Caco-2 (cell line): ENCODE measurements around the gene PXT1. TPM values are rescaled to one million over a fixed set of nuclear protein-coding genes. Genes with fewer than 3 reads are reported as not detected.

Experiments
- BruUV-seq: library from RNA; stranded (reverse); fragments of 400-500 nt; replicated peaks from 2 replicates; lab custom pipeline; 2021; lab: Mats Ljungman, UMichigan
- CTCF ChIA-PET: fragments of 300-600 bp; sonication (Branson Sonifier 250); formaldehyde crosslinking; loops from one replicate; lab custom pipeline; 2022; ENCODE audit warnings: antibody characterized with exemption; lab: Charles Lee
- POLR2A ChIA-PET: fragments of 300-600 bp; sonication (Branson Sonifier 250); formaldehyde crosslinking; loops from one replicate; lab custom pipeline; 2022; ENCODE audit warnings: antibody characterized with exemption; lab: Charles Lee
- DNase-seq, 2 experiments: peaks; one replicate each; pipeline versions ENCODE4 v3.0.0 to v3.0.0-alpha.2; 2020 to 2022
- H3K27me3 ChIP-seq: replicated peaks from 2 replicates; pipeline ENCODE4 v1.6.0; 2011; ENCODE audit warnings: low read length; ENCODE audit not compliant: control insufficient read depth, insufficient read depth
- H3K36me3 ChIP-seq: 2 replicates; pipeline ENCODE4 v1.5.1; 2011; ENCODE audit warnings: low read length; ENCODE audit not compliant: control insufficient read depth, insufficient read depth
- H3K4me1 ChIP-seq: fragments of 250-450 bp; sonication (Bioruptor Pico); 2 replicates; pipeline ENCODE4 v1.5.1; 2020; ENCODE audit warnings: mild to moderate bottlenecking
- H3K4me3 ChIP-seq: 2 replicates; pipeline ENCODE4 v1.5.1; 2011; ENCODE audit warnings: low read depth, mild to moderate bottlenecking, control low read depth, low read length
- H3K9me3 ChIP-seq: fragments of 250-450 bp; sonication (Bioruptor Pico); 2 replicates; pipeline ENCODE4 v1.5.1; 2020; ENCODE audit warnings: mild to moderate bottlenecking, moderate library complexity
- H3K27ac Mint-ChIP-seq: one replicate; pipeline ENCODE4 v1.8.0; 2022; ENCODE audit warnings: mixed read lengths; ENCODE audit not compliant: unreplicated experiment
- H3K27me3 Mint-ChIP-seq: one replicate; pipeline ENCODE4 v1.8.0; 2022; ENCODE audit warnings: mixed read lengths; ENCODE audit not compliant: insufficient read depth, unreplicated experiment
- H3K36me3 Mint-ChIP-seq: one replicate; pipeline ENCODE4 v1.8.0; 2022; ENCODE audit warnings: mild to moderate bottlenecking, mixed read lengths; ENCODE audit not compliant: insufficient read depth, unreplicated experiment
- H3K4me1 Mint-ChIP-seq: one replicate; pipeline ENCODE4 v1.8.0; 2022; ENCODE audit warnings: low read depth, mixed read lengths; ENCODE audit not compliant: unreplicated experiment
- H3K4me3 Mint-ChIP-seq: one replicate; pipeline ENCODE4 v1.8.0; 2022; ENCODE audit warnings: mild to moderate bottlenecking, moderate library complexity, mixed read lengths; ENCODE audit not compliant: unreplicated experiment
- H3K9me3 Mint-ChIP-seq: one replicate; pipeline ENCODE4 v1.8.0; 2022; ENCODE audit warnings: mixed read lengths; ENCODE audit not compliant: unreplicated experiment
- intact Hi-C: fragments of 100-400 bp; cut with micrococcal nuclease; formaldehyde crosslinking; loops from one replicate; pipeline ENCODE4 v1.10.0; 2022; ENCODE audit not compliant: unreplicated experiment
- total RNA-seq: library from RNA; stranded (reverse); gene quantifications from 2 replicates; pipeline ENCODE4 v1.2.3, GENCODE V29; 2022
- TF ChIP-seq, protein P1 (sequence below), 2 experiments: fragments of 200-600 bp in 1 of 2; IDR thresholded peaks; 1 replicate in 1 of 2; 2 replicates in 1 of 2; pipeline versions ENCODE4 v1.5.1 to v1.8.0; 2011 to 2022; ENCODE audit warnings: antibody characterized with exemption in 1 of 2, control low read depth in 1 of 2, inconsistent platforms in 1 of 2, low read depth in 1 of 2, low read length in 1 of 2, mild to moderate bottlenecking in 1 of 2, moderate library complexity in 1 of 2; ENCODE audit not compliant: insufficient read depth in 1 of 2, severe bottlenecking in 1 of 2, unreplicated experiment in 1 of 2

Gene PXT1
- total RNA-seq, 1 experiment from 2014 or later: not detected

- ChIA-PET CTCF (no interaction called here), POLR2A (interaction anchor here (0.5 kb wide), 1 partner anchor 95 kb away, joined by 3 read pairs; no protein-coding TSS in a partner anchor)
- Histone ChIP-seq H3K4me3 (no peak overlapping the region), H3K27me3 (peaks cover 3% of the 10 kb centered on the region; the same call in 1 of the 2 replicates), H3K9me3 (no peaks in the 10 kb centered on the region), H3K4me1 (no peaks in the 10 kb centered on the region), H3K36me3 (no peaks in the 10 kb centered on the region)
- Mint-ChIP-seq H3K9me3 (no peaks in the 10 kb centered on the region), H3K4me1 (peaks cover 4% of the 10 kb centered on the region), H3K36me3 (no peaks in the 10 kb centered on the region), H3K27ac (no peak overlapping the region), H3K27me3 (peaks cover 5% of the 10 kb centered on the region), H3K4me3 (no peak overlapping the region)
- TF ChIP-seq, protein P1, sequence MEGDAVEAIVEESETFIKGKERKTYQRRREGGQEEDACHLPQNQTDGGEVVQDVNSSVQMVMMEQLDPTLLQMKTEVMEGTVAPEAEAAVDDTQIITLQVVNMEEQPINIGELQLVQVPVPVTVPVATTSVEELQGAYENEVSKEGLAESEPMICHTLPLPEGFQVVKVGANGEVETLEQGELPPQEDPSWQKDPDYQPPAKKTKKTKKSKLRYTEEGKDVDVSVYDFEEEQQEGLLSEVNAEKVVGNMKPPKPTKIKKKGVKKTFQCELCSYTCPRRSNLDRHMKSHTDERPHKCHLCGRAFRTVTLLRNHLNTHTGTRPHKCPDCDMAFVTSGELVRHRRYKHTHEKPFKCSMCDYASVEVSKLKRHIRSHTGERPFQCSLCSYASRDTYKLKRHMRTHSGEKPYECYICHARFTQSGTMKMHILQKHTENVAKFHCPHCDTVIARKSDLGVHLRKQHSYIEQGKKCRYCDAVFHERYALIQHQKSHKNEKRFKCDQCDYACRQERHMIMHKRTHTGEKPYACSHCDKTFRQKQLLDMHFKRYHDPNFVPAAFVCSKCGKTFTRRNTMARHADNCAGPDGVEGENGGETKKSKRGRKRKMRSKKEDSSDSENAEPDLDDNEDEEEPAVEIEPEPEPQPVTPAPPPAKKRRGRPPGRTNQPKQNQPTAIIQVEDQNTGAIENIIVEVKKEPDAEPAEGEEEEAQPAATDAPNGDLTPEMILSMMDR (IDR thresholded peaks at IDR 0.05; ENCODE audit: insufficient read depth in 1 of 2, low read depth in 1 of 2, low read length in 1 of 2, severe bottlenecking in 1 of 2, unreplicated experiment in 1 of 2): no peak
- BruUV-seq: no TSS peak
- no peak for DNase-seq
- intact Hi-C loops: no loop called here
Measured at GRCh38 chr6:36382976-36383375, 59.7 kb downstream of the PXT1 start.

DNA sequence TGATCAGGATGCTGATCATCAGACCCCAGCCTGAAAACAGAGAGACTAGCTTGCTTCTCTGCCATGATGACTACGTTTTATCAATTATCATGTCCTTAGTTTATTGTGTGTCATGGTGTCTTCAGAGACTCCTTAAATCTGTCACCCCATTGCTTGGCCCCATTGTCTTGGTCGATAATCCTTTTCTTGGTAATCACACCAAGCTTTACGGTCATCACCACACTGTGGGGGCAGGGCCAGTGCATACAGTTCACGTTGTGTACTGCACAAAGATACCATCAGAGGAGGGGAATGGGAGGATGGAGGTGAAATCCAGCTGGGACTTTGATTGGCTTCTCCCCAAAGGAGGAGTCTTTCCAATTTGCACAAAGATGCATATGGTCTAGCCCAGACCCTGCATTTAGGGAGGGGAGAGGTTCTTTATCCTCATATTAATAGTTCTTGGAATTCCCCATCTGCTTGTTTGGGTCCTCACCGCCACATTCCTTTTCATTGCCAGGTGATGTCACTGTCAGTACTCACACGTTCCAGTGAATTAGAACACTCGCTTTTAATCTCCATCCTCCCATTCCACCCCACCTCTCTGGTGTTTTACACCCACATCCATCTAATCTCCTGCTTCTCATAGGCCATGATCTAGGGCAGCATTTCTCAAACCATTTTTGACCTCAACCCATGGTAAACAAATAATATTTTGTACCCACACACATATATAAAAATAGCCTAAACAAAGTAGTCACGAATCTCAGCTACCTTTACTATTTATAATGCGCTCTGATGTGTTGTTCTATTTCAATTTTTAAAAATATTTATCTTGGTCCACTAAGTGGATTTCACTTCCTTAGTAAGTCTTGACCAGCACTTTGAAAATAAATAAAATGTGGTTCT, 60.9 kb downstream of the PXT1 start:
- no peak for DNase-seq
- no TSS peak for BruUV-seq
- Mint-ChIP-seq H3K27me3 (no peaks in the 10 kb centered on the region), H3K4me3 (no peak overlapping the region), H3K9me3 (no peaks in the 10 kb centered on the region), H3K4me1 (no peaks in the 10 kb centered on the region), H3K27ac (no peak overlapping the region), H3K36me3 (no peaks in the 10 kb centered on the region)
- H3K27me3 ChIP-seq: 0 out of 2 replicates have a peak, but pooled peaks cover 1% of the 10 kb centered on the region
- ChIA-PET CTCF (no interaction called here), POLR2A (no interaction called here)
- H3K9me3 ChIP-seq: no peaks in the 10 kb centered on the region
- intact Hi-C loops: no loop called here
- no peaks in the 10 kb centered on the region for H3K4me1 ChIP-seq
- TF ChIP-seq, protein P1 (IDR thresholded peaks at IDR 0.05; ENCODE audit: insufficient read depth in 1 of 2, low read depth in 1 of 2, low read length in 1 of 2, severe bottlenecking in 1 of 2, unreplicated experiment in 1 of 2): no peak
- H3K4me3 ChIP-seq: no peak overlapping the region
- H3K36me3 ChIP-seq: no peaks in the 10 kb centered on the region

- Histone ChIP-seq H3K36me3 (no peaks in the 10 kb centered on the region), H3K4me3 (no peak overlapping the region), H3K4me1 (no peaks in the 10 kb centered on the region), H3K9me3 (no peaks in the 10 kb centered on the region), H3K27me3 (no peaks in the 10 kb centered on the region)
- TF ChIP-seq, protein P1 (IDR thresholded peaks at IDR 0.05; ENCODE audit: insufficient read depth in 1 of 2, low read depth in 1 of 2, low read length in 1 of 2, severe bottlenecking in 1 of 2, unreplicated experiment in 1 of 2): no peak
- Mint-ChIP-seq H3K27me3 (no peaks in the 10 kb centered on the region), H3K36me3 (no peaks in the 10 kb centered on the region), H3K27ac (no peak overlapping the region), H3K9me3 (no peaks in the 10 kb centered on the region), H3K4me3 (no peak overlapping the region), H3K4me1 (no peaks in the 10 kb centered on the region)
- no TSS peak for BruUV-seq
- CTCF ChIA-PET: interaction anchor here (0.5 kb wide), 1 partner anchor 197 kb away, joined by 4 read pairs; no protein-coding TSS in a partner anchor
- no peak for DNase-seq
- intact Hi-C loops: no loop called here
- POLR2A ChIA-PET: no interaction called here
Measured at GRCh38 chr6:36380166-36380565, 62.5 kb downstream of the PXT1 start.
